22Rv1 (cell line): ENCODE results near the gene COL6A2.

ENCODE experiments used
- CTCF ChIP-seq: fragments of 450-650 bp; IDR thresholded peaks from 2 replicates; pipeline ENCODE4 v1.5.1; 2017; ENCODE audit warnings: mild to moderate bottlenecking
- ZFX ChIP-seq: fragments of 450-650 bp; IDR thresholded peaks from 2 replicates; pipeline ENCODE4 v1.6.1; 2017; ENCODE audit warnings: antibody characterized with exemption, borderline replicate concordance

- TF ChIP-seq CTCF (no peak), ZFX (no peak)
These were observed 18.9 kb upstream of the COL6A2 start for GRCh38 chr21:46078978-46079351.
